Activated T-helper 2 cell treated with anti-CD3 and anti-CD28 coated beads, Interferon-gamma antibody, Interleukin-2, Interleukin-4, amounts not matched to agents 10 μg/mL and 5 μg/mL and 100 μg/mL, durations not matched to agents 14 hours and 24 hours and 36 hours (primary cell): ENCODE results near the gene KREMEN2. TPM values are rescaled to one million over a fixed set of nuclear protein-coding genes. Genes with fewer than 3 reads are reported as not detected.
A peak's percentile ranks its signal among the peaks of the same experiment; 100 is the strongest.

Source experiments
- DNase-seq: peaks from one replicate; pipeline ENCODE4 v3.0.0; 2021; ENCODE audit warnings: low spot score
- H3K27ac Mint-ChIP-seq: one replicate; pipeline ENCODE4 v1.8.0; 2021; ENCODE audit warnings: mixed read lengths
- H3K27me3 Mint-ChIP-seq: one replicate; pipeline ENCODE4 v1.8.0; 2021; ENCODE audit warnings: low read depth, mixed read lengths
- H3K36me3 Mint-ChIP-seq: one replicate; pipeline ENCODE4 v1.8.0; 2021; ENCODE audit warnings: low read depth, mixed read lengths
- H3K4me1 Mint-ChIP-seq: one replicate; pipeline ENCODE4 v1.8.0; 2021; ENCODE audit warnings: low read depth, mixed read lengths
- H3K4me3 Mint-ChIP-seq: one replicate; pipeline ENCODE4 v1.8.0; 2021; ENCODE audit warnings: low read depth, mild to moderate bottlenecking, moderate library complexity, mixed read lengths
- H3K9me3 Mint-ChIP-seq: one replicate; pipeline ENCODE4 v1.8.0; 2021; ENCODE audit warnings: mixed read lengths
- intact Hi-C: fragments of 100-400 bp; cut with micrococcal nuclease; formaldehyde crosslinking; loops from one replicate; pipeline ENCODE4 v1.15.1; 2023
- total RNA-seq: library from RNA; stranded (reverse); gene quantifications from 2 replicates; pipeline ENCODE4 v1.2.3, GENCODE V29; 2022

Gene KREMEN2
- total RNA-seq, 1 donor from 2014 or later, result 0.09 TPM

DNA sequence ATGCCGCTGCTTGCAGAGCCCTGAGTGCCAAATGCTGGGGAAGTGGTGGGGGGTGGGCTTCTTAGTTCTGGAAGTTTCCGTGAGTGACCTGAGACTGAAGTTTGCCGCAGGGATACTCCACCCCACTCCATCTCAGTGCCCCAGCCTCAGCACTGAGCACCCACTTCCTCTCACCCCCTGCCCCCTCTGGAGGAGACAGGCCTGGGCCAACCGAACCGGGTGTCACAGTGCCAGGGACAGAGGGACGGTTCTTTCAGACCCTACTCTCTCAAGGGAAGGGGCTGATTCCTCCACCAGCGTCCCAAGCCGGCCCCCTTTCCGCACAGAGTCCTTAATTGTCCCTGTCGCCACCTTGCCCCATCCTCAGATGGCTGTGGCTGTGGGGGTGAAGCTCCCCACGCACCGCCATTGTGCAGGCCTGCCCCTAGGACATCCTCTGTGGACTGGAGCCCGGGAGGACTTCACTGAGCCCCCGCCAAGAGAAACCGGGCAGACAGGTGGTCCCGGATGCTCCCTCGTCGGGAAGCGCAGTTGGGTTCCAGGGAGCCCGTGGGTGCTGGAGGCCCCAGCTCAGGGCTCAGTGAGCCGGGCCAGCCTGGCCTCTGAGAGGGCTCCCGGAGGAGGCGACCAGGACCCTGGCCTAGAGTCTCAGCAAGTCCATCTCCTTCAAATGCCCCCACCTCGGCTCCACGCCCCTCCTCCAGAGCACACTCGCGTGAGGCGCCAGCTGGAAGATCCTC is 1.6 kb upstream of the KREMEN2 start:
- H3K4me3 Mint-ChIP-seq, result no peak overlapping the region
- H3K27me3 Mint-ChIP-seq, result peaks cover 23% of the 10 kb centered on the region
- intact Hi-C loops, result no loop called here
- no peaks in the 10 kb centered on the region for H3K36me3 Mint-ChIP-seq
- no peak overlapping the region for H3K27ac Mint-ChIP-seq
- DNase-seq, result no peak
- H3K9me3 Mint-ChIP-seq, result no peaks in the 10 kb centered on the region
- peaks cover 9% of the 10 kb centered on the region for H3K4me1 Mint-ChIP-seq

DNA sequence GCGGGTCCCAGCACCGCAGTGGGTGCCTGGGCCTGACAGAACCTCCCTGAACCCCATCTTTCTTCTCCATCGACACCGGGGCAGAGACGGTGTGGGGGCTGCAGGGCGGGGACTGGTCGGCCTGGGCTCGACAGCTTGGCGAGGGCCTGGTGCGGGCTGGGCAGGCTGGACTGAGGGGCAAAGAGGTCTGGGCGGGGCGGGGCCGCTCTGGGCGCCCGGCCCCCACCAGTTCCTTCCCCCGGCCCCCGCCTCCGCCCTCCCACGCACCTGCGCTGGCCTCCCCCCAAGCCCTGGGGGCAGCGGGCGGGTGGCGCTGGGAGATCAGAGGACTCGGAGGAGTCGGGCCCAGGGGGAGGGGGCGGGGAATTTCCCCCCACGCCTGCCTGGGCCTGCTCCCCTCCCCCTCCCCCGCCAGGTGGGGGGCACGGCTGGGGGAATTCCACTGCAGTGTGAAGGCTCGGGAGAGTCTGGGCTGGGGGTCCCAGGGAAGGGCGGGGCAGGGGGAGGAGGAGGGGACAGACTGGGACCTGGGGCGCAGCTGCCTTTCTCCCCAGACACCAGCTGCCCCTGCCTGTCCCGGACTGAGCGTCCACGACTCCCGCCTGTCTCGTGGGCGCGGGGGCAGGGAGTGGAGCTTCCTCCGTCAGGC is 877 bp upstream of the KREMEN2 start:
- Mint-ChIP-seq H3K27me3 (peaks cover 28% of the 10 kb centered on the region), H3K4me1 (peaks cover 11% of the 10 kb centered on the region), H3K9me3 (no peaks in the 10 kb centered on the region), H3K36me3 (peaks cover under 1% of the 10 kb centered on the region), H3K4me3 (peak overlapping the region; percentile 77), H3K27ac (no peak overlapping the region)
- no peak for DNase-seq
- intact Hi-C loops, result no loop called here

DNA sequence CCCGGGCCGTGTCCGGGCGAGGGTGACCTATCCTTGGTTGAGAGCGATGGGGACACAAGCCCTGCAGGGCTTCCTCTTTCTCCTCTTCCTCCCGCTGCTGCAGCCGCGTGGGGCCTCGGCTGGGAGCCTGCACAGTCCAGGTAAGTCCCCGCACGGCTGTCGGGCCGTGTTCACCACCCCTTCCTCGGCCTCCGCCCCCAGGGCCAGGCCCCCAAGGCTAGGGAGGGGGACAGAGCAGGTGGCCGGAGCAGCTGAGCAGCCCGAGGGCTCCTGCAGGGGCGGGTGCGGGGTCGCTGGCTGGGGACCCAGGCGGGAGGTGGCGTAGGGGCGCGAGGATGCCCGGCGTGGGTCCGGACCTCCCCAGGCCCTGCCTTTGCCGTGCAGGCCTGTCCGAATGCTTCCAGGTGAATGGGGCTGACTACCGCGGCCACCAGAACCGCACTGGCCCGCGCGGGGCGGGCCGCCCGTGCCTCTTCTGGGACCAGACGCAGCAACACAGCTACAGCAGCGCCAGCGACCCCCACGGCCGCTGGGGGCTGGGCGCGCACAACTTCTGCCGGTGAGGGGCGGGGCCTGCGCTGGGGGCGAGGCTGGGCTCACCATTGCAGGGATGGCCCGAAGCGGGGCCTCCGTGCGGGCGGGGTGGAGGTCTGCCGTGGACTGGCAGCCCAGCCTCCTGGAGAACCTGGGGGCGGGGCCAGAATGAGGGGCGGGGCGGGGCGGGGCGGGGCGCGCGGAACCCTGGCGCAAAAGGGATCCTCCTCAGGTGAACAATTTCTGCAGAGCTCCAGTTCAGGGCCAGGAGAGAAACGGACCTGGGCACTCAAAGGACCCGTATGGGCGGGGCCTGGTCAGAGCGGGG is 631 bp downstream of the KREMEN2 start:
- intact Hi-C loops, result no loop called here
- Mint-ChIP-seq H3K9me3 (no peaks in the 10 kb centered on the region), H3K4me1 (peaks cover 15% of the 10 kb centered on the region), H3K4me3 (peak overlapping the region; percentile 39), H3K27ac (no peak overlapping the region), H3K36me3 (peaks cover 3% of the 10 kb centered on the region), H3K27me3 (peaks cover 30% of the 10 kb centered on the region)
- peak; percentile 64 for DNase-seq

DNA sequence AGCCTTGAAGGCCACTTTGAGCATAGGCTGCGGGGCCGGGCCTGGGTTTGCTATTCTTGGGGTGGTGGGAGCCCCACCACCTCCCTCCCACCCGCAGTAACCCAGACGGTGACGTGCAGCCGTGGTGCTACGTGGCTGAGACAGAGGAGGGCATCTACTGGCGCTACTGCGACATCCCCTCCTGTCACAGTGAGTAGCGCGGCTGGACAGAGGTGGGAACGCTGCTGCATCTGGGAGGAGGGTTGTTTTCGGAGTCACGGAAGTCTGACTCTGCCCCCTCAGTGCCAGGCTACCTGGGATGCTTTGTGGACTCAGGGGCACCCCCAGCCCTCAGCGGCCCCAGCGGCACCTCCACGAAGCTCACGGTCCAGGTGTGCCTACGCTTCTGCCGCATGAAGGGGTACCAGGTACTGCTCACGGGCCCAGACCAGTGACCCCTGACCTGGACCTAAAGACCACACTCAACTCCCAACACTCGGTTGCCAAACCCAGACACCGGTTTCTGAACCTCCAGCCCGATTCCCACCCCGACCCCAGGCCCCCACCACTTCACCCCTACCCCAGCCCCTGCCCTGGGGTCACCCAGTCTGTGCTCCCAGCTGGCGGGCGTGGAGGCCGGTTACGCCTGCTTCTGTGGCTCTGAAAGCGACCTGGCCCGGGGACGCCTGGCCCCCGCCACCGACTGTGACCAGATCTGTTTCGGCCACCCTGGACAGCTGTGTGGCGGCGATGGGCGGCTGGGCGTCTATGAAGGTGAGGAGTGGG is 2.1 kb downstream of the KREMEN2 start:
- Mint-ChIP-seq H3K36me3 (peaks cover 11% of the 10 kb centered on the region), H3K9me3 (no peaks in the 10 kb centered on the region), H3K4me1 (peaks cover 24% of the 10 kb centered on the region), H3K27ac (no peak overlapping the region), H3K4me3 (no peak overlapping the region), H3K27me3 (peaks cover 27% of the 10 kb centered on the region)
- DNase-seq, result no peak
- intact Hi-C loops, result no loop called here

DNA sequence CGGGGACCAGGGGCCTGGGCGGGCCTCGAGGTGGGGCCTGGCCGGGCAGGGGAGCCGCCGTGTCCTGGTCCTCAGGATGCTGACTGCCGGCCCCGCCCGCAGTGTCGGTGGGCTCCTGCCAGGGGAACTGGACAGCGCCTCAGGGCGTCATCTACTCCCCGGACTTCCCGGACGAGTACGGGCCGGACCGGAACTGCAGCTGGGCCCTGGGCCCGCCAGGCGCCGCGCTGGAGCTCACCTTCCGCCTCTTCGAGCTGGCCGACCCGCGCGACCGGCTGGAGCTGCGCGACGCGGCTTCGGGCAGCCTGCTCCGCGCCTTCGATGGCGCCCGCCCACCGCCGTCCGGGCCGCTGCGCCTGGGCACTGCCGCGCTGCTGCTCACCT is 2.7 kb downstream of the KREMEN2 start:
- Mint-ChIP-seq H3K36me3 (peaks cover 13% of the 10 kb centered on the region), H3K4me1 (peaks cover 22% of the 10 kb centered on the region), H3K27me3 (peaks cover 25% of the 10 kb centered on the region), H3K27ac (no peak overlapping the region), H3K4me3 (no peak overlapping the region), H3K9me3 (no peaks in the 10 kb centered on the region)
- intact Hi-C loops, result no loop called here
- DNase-seq, result no peak

DNA sequence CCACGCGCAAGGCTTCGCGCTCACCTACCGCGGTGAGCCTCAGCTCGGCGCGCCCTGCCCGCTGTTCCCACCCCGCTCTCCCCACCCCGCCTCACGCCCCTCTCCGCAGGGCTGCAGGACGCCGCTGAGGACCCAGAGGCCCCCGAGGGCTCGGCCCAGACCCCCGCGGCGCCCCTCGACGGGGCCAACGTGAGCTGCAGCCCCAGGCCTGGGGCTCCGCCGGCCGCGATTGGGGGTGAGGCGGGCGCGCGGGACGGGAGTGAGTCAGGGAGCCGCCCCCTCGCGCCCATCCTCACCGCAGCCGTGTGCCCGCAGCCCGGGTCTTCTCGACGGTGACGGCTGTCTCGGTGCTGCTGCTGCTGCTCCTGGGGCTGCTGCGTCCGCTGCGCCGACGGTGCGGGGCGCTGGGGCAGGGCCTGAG is 3.1 kb downstream of the KREMEN2 start:
- intact Hi-C loops, result no loop called here
- Mint-ChIP-seq H3K27me3 (peaks cover 21% of the 10 kb centered on the region), H3K4me1 (peaks cover 23% of the 10 kb centered on the region), H3K4me3 (no peak overlapping the region), H3K9me3 (no peaks in the 10 kb centered on the region), H3K36me3 (peaks cover 17% of the 10 kb centered on the region), H3K27ac (no peak overlapping the region)
- DNase-seq, result no peak

DNA sequence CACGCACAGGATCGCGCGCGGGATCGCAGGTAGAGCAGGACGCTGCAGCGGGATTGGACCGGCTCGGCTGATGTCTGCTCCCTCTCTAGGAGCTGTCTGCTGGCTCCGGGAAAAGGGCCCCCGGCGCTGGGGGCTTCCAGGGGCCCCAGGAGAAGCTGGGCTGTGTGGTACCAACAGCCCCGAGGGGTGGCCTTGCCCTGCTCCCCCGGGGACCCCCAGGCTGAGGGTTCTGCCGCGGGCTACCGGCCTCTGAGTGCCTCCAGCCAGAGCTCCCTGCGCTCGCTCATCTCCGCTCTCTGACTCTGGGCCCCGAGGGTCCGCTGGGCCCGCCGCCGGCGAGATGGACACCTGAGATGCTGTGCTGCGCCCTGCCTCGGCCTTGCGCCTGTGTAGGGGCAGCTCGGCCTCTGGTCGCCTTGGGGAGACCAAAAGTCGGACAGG is 3.7 kb downstream of the KREMEN2 start:
- intact Hi-C loops, result loop anchor here (2.0 kb wide), 2 partner anchors 15 to 63 kb away; no protein-coding TSS in a partner anchor
- Mint-ChIP-seq H3K4me3 (peak overlapping the region; percentile 8), H3K9me3 (no peaks in the 10 kb centered on the region), H3K27me3 (peaks cover 21% of the 10 kb centered on the region), H3K4me1 (peaks cover 23% of the 10 kb centered on the region), H3K36me3 (peaks cover 23% of the 10 kb centered on the region), H3K27ac (no peak overlapping the region)
- DNase-seq, result no peak

DNA sequence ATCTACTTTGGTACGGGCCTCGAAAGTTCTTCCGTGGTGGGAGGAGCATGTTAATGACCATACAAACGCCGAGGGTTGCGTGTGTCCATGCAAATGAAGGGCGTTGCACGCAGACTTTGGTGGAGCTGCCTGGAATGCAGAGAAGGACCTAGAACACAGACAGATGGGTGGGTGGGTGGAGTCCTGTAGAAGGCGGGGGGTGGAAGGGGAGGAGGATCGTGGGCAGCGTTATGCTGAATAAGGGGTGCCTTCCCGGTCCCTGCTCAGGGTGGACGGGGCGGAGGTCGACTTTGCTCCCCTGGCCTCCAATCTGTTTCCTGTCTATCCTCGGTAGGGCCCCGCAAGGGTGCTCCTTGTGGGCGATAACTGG is 4.3 kb downstream of the KREMEN2 start:
- no peaks in the 10 kb centered on the region for H3K9me3 Mint-ChIP-seq
- H3K4me1 Mint-ChIP-seq, result peaks cover 23% of the 10 kb centered on the region
- no peak for DNase-seq
- intact Hi-C loops, result loop anchor here (2.0 kb wide), 2 partner anchors 14 to 64 kb away; no protein-coding TSS in a partner anchor
- peaks cover 23% of the 10 kb centered on the region for H3K36me3 Mint-ChIP-seq
- peak overlapping the region; percentile 70 for H3K4me3 Mint-ChIP-seq
- peak overlapping the region; percentile 38 for H3K27ac Mint-ChIP-seq
- peaks cover 19% of the 10 kb centered on the region for H3K27me3 Mint-ChIP-seq

DNA sequence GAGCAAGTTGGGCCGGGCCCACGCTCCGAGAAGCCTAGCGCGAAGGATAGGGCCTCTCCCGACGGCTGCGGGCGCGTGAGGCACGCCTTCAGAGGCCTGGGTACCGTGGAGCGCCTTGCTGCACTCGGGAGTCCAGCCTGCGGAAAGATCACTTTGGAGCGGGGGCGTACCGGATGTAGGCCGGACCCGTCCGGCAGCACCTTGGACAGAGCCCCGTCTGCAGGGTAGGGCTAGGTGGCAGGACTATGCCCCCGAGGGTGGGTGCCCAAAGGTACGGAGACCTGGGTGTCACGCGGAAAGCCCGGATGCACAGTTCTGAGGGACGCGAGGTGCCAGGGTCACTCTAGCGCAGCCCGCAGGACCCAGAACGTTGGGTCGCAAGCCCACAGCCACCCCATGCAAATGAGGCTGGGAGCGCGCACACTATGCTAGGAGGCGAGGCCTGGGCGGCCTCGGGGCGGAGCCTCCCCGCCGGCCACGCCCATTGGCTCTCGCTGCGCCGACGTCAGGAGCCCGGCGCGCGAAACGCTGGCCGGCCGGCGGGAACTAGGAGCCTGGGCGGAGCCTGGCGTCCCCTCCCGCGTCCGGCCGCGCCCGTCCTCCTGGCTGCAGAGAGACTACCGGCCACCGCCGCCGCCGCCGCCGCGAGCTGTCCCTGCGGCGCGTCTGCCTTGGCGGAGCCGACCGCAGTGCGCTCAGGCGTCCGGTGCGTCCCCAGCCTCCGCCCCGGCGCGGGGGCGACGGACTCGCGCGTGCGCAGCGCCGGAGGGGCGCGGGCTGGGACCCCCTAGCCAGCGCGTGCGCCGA is 4.9 kb downstream of the KREMEN2 start, which contains the start of gene PAQR4:
Gene PAQR4, plus strand, starts transcription at position 611 of the 807 bp plus-strand sequence. CDS start 327 bp downstream, outside the sequence.
- Mint-ChIP-seq H3K27me3 (peaks cover 17% of the 10 kb centered on the region), H3K36me3 (peaks cover 23% of the 10 kb centered on the region), H3K9me3 (no peaks in the 10 kb centered on the region), H3K4me3 (peak within 1 kb of the TSS; percentile 76), H3K27ac (peak within 1 kb of the TSS; percentile 38), H3K4me1 (peaks cover 23% of the 10 kb centered on the region)
- DNase-seq, result peak; percentile 83
- intact Hi-C loops, result loop anchor here (2.0 kb wide), 2 partner anchors 14 to 64 kb away; no protein-coding TSS in a partner anchor

DNA sequence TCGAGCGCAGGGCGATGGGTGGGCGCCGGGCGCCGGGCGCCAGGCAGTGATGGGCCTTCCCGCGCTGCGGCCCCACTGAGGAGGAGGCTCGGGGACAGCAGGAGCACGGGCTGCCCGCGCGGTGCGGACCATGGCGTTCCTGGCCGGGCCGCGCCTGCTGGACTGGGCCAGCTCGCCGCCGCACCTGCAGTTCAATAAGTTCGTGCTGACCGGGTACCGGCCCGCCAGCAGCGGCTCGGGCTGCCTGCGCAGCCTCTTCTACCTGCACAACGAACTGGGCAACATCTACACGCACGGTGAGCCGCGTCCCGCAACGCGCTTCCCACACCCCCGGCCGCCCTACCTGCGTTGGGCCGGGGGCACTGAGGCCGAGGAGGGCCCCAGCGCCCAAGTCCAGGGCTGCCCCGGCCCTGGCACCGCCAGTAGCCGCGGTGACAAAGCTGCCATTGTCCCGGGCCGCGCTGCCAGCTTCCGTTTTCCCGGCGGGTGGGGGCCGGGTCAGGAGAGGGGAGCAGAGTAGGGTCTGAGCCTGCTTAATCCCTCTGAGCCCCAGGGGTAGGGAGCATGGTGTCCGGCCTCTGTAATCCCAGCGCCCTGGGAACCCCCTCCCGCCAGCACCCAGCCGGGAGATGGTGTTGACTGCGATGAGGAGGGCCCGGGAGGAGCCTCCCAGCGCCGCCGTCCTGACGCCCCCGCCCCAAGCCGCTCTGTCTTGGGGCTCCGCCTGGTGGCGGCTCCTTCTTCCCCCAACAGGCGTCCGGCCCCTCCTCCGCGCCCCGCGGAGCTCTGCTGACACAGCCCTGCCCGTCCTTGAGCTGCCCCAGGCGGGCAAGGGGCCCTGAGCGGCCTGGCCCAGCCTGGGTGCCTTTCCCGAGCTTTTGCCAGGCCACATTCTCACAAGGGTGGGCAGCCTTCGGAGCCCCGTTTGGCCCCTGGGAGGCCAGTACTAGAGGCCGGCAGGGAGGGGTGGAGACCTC is 5.8 kb downstream of the KREMEN2 start:
- intact Hi-C loops, result loop anchor here (2.0 kb wide), 2 partner anchors 13 to 65 kb away; no protein-coding TSS in a partner anchor
- peak; percentile 80 for DNase-seq
- Mint-ChIP-seq H3K9me3 (no peaks in the 10 kb centered on the region), H3K4me1 (peaks cover 21% of the 10 kb centered on the region), H3K27ac (peak overlapping the region; percentile 22), H3K36me3 (peaks cover 23% of the 10 kb centered on the region), H3K27me3 (peaks cover 15% of the 10 kb centered on the region), H3K4me3 (peak overlapping the region; percentile 76)
